ENCODE data around the gene ABCG8. TPM values are rescaled to one million over a fixed set of nuclear protein-coding genes. Genes with fewer than 3 reads are reported as not detected.
"Not testable (repeated sequence)": the region's sequence is repeated elsewhere in the genome, so short reads cannot be mapped to it uniquely, and the experiment has no call there.

The ABCG8 gene
- total and polyA plus RNA-seq, 2 experiments from 2014 or later, result 4.7 to 6.5 TPM

DNA sequence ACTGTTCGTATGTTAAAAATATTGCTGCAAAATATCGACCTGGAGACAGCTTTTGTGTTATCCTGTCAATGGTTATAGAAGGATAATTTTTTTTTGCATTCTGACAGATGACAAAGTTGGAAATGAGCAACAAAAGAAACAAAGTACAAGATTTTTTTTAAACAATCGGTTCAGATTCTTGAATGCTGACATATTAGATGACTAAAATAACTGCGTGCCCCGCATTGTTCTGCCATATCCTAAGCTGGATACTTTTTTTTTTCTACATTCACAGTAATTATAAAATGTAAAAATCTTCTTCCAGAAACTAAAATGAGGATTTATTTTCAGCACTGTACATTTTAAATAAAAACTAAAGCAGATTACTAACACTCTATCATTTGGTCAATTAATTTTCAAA is 67.1 kb downstream of the ABCG8 start:
- TF ChIP-seq EZH2 (IDR thresholded peaks at IDR 0.05; ENCODE audit: borderline replicate concordance) (no peak), EZH2phosphoT487 (IDR thresholded peaks at IDR 0.05; ENCODE audit: low read depth, severe bottlenecking, unreplicated experiment) (no peak)
- TF ChIP-seq, protein P1, sequence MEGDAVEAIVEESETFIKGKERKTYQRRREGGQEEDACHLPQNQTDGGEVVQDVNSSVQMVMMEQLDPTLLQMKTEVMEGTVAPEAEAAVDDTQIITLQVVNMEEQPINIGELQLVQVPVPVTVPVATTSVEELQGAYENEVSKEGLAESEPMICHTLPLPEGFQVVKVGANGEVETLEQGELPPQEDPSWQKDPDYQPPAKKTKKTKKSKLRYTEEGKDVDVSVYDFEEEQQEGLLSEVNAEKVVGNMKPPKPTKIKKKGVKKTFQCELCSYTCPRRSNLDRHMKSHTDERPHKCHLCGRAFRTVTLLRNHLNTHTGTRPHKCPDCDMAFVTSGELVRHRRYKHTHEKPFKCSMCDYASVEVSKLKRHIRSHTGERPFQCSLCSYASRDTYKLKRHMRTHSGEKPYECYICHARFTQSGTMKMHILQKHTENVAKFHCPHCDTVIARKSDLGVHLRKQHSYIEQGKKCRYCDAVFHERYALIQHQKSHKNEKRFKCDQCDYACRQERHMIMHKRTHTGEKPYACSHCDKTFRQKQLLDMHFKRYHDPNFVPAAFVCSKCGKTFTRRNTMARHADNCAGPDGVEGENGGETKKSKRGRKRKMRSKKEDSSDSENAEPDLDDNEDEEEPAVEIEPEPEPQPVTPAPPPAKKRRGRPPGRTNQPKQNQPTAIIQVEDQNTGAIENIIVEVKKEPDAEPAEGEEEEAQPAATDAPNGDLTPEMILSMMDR (IDR thresholded peaks at IDR 0.05; ENCODE audit: poor library complexity), result no peak
- DNase-seq (ENCODE audit: low spot score), result no peak
- no peak overlapping the region for H3K4me3 ChIP-seq
- H3K4me2 ChIP-seq, result no peak overlapping the region
- no peaks in the 10 kb centered on the region for H3K4me1 ChIP-seq (ENCODE audit: insufficient read depth)
- H3K9me3 ChIP-seq (ENCODE audit: low read depth), result no peaks in the 10 kb centered on the region
- no peaks in the 10 kb centered on the region for H3K79me2 ChIP-seq
- H2AFZ ChIP-seq, result no peak overlapping the region
- H3K9me2 ChIP-seq (replicated peaks; ENCODE audit: insufficient read depth), result no peaks in the 10 kb centered on the region
- 96% methylated on average over 5 of the region's 5 CpGs for WGBS (ENCODE audit: low lambda C conversion rate, missing lambda C conversion rate)
- H3K36me3 ChIP-seq (replicated peaks; ENCODE audit: insufficient read depth, low read depth), result no peaks in the 10 kb centered on the region
- no peaks in the 10 kb centered on the region for H4K20me1 ChIP-seq (ENCODE audit: insufficient read depth, poor library complexity, severe bottlenecking)
- no peaks in the 10 kb centered on the region for H3K27me3 ChIP-seq
- H3K27ac ChIP-seq, result no peak overlapping the region

DNA sequence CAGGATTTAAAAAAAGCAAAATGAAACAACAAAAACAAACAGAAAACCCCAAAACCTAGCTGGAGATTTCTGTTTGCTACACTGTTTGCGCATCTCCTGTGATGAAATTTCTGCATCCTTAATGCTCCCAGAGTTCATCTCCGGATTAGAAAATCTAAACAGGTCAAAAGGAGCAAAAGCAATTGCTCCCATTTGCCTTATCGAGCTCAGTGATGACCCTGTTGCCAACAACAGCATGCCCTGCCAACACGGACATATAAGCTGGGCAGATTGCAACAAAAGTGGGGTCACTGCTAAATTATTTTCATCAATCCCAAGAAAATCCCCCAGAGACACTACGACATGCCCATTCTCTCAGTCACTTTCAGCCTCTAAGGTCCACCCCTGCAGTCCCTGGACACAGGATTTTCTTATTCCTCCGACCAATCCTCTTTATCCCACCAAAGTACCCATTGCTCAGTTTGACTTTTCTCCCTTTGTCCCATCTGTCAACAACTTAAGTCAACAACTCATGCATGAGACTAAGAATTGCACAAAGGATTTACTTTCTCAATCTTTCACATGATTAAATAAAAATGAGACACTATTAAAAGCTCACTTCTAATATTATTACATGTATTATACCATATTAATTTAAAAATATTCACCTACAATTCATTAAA is 67.8 kb downstream of the ABCG8 start:
- Histone ChIP-seq H3K36me3 (replicated peaks; ENCODE audit: insufficient read depth, low read depth) (no peaks in the 10 kb centered on the region), H3K9me3 (ENCODE audit: low read depth) (no peaks in the 10 kb centered on the region), H3K4me2 (no peak overlapping the region), H3K4me1 (ENCODE audit: insufficient read depth) (no peaks in the 10 kb centered on the region), H3K9me2 (replicated peaks; ENCODE audit: insufficient read depth) (no peaks in the 10 kb centered on the region), H4K20me1 (ENCODE audit: insufficient read depth, poor library complexity, severe bottlenecking) (no peaks in the 10 kb centered on the region), H2AFZ (no peak overlapping the region), H3K79me2 (no peaks in the 10 kb centered on the region), H3K27me3 (no peaks in the 10 kb centered on the region), H3K4me3 (no peak overlapping the region), H3K27ac (no peak overlapping the region)
- no peak for DNase-seq (ENCODE audit: low spot score)
- WGBS (ENCODE audit: low lambda C conversion rate, missing lambda C conversion rate), result 89% methylated on average over 6 of the region's 6 CpGs
- TF ChIP-seq EZH2 (IDR thresholded peaks at IDR 0.05; ENCODE audit: borderline replicate concordance), result no peak
- no peak for TF ChIP-seq EZH2phosphoT487 (IDR thresholded peaks at IDR 0.05; ENCODE audit: low read depth, severe bottlenecking, unreplicated experiment)
- TF ChIP-seq, protein P1 (IDR thresholded peaks at IDR 0.05; ENCODE audit: poor library complexity), result no peak

DNA sequence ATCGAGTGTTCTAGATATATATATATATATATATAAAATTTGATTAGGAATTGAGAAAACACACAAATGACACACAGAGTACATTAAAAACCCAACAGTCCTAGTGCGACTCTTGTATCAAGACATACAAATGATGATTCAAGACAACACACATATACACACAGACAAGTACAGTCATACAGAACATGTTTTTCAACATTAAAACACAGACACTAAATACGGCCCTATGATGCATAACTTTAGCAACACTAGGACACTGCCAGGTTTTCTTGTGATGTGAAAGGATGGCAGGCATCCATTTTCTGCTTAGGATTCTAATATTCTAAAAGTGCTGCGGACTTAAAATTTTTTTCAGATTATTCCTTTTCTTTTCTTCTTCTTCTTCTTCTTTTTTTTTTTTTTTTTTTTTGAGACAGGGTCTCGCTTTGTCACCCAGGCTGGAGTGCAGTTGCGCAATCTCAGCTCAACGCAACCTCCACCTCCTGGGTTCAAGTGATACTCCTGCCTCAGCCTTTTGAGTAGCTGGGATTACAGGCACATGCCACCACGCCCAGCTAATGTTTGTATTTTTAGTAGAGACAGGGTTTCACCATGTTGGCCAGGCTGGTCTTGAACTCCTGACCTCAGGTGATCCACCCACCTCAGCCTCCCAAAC is 72.5 kb downstream of the ABCG8 start:
- not testable (repeated sequence) for H3K9me2 ChIP-seq (replicated peaks; ENCODE audit: insufficient read depth); H3K4me3 ChIP-seq; H3K9me3 ChIP-seq (ENCODE audit: low read depth); H3K79me2 ChIP-seq; H3K36me3 ChIP-seq (replicated peaks; ENCODE audit: insufficient read depth, low read depth); H3K27ac ChIP-seq; DNase-seq (ENCODE audit: low spot score); H3K27me3 ChIP-seq; H4K20me1 ChIP-seq (ENCODE audit: insufficient read depth, poor library complexity, severe bottlenecking); H3K4me2 ChIP-seq; H3K4me1 ChIP-seq (ENCODE audit: insufficient read depth); H2AFZ ChIP-seq
- 98% methylated on average over 8 of the region's 8 CpGs for WGBS (ENCODE audit: low lambda C conversion rate, missing lambda C conversion rate)

- Histone ChIP-seq H3K27ac (no peak overlapping the region), H3K79me2 (no peaks in the 10 kb centered on the region), H3K9me2 (replicated peaks; ENCODE audit: insufficient read depth) (no peaks in the 10 kb centered on the region), H3K27me3 (no peaks in the 10 kb centered on the region), H4K20me1 (ENCODE audit: insufficient read depth, poor library complexity, severe bottlenecking) (no peaks in the 10 kb centered on the region), H3K4me3 (no peak overlapping the region), H3K36me3 (replicated peaks; ENCODE audit: insufficient read depth, low read depth) (no peaks in the 10 kb centered on the region), H3K4me2 (no peak overlapping the region), H2AFZ (no peak overlapping the region), H3K9me3 (ENCODE audit: low read depth) (no peaks in the 10 kb centered on the region), H3K4me1 (ENCODE audit: insufficient read depth) (no peaks in the 10 kb centered on the region)
- 98% methylated on average over 2 of the region's 2 CpGs for WGBS (ENCODE audit: low lambda C conversion rate, missing lambda C conversion rate)
- no peak for TF ChIP-seq EZH2 (IDR thresholded peaks at IDR 0.05; ENCODE audit: borderline replicate concordance)
- TF ChIP-seq, protein P1 (IDR thresholded peaks at IDR 0.05; ENCODE audit: poor library complexity), result no peak
- DNase-seq (ENCODE audit: low spot score), result no peak
These were observed 85.7 kb downstream of the ABCG8 start for GRCh38 chr2:43924463-43924862.

All from hepatocyte (in vitro differentiated cells).